HG03045 (cell line): Measurements from ENCODE around the gene CR1L.
A peak's percentile ranks its signal among the peaks of the same experiment; 100 is the strongest.
"Not testable (repeated sequence)": the region's sequence is repeated elsewhere in the genome, so short reads cannot be mapped to it uniquely, and the experiment has no call there.

Source experiments
- ATAC-seq: cut with Tn5 transposase; IDR thresholded peaks from one replicate; pipeline ENCODE4 v1.9.1; 2021; ENCODE audit warnings: mild to moderate bottlenecking, moderate library complexity; ENCODE audit not compliant: unreplicated experiment

CR1L gene

DNA sequence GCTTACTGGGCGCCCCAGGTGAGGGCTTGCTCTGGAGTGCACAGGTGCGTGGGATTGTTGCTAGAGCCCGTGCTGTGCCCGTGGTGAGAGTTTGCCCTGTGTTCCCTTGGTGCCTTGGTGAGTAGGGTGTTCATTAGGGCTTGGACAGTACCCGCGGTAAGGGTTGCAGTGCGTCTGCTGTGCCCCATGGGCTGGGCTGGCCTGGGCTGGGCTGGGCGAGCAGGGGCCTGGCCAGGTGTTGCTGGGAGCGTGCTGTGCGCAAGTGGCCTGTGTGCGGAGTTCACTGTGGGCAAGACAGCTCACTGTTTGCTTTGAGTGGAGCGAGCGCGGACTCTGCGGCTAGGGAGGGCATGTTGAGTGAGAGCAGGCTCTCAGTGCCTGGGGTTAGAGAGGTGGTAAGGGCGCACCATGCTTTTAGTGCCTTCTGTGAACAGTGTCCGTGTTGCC, 725 bp downstream of the CR1L start:
- no peak for ATAC-seq

DNA sequence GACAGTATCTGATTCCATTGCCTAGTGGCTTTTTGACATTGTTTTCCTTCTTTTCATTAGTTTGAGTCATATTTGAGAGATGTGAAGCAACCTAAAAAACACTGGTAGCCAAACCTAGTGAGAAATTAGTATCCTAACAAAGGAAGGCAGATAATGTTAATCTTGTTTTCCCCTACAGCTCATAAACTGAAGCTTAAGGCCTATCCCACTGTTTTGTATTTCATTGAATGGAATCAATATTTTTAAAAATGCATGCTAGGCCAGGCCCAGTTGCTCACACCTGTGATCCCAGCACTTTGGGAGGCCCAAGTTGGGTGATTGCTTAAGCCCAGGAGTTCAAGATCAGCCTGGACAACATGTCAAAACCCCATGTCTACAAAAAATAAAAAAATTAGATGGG, 1.2 kb downstream of the CR1L start:
- no peak for ATAC-seq

DNA sequence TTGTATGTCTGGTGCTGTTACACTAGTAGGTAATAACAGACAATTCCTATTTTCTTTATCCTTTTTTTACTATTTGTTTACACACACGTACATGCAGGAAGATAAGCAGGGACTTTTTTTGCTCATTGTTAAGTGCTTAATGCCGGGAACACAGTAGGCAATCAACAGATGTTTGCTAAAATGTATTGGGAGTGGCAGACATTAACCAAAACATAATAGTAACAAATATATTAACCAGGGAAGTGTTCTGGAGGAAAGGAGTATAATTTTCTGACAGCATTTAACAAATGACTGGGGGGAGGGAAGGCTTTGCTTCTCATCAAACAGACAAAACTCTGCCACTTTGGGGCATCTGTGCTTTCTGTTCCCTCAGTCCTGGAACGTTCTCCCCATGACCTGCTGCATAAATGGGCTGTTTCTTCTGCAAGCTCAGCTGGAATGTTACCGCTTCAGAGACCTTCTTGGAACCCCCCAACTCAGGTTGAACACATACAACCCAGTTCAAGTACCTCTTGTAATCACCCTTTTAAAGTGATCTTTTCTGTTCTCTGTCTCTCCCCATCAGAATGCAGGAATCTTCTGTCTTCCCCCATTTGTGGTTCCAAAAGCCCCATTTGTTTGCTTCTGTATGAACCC, 2.1 kb downstream of the CR1L start:
- ATAC-seq, result no peak

DNA sequence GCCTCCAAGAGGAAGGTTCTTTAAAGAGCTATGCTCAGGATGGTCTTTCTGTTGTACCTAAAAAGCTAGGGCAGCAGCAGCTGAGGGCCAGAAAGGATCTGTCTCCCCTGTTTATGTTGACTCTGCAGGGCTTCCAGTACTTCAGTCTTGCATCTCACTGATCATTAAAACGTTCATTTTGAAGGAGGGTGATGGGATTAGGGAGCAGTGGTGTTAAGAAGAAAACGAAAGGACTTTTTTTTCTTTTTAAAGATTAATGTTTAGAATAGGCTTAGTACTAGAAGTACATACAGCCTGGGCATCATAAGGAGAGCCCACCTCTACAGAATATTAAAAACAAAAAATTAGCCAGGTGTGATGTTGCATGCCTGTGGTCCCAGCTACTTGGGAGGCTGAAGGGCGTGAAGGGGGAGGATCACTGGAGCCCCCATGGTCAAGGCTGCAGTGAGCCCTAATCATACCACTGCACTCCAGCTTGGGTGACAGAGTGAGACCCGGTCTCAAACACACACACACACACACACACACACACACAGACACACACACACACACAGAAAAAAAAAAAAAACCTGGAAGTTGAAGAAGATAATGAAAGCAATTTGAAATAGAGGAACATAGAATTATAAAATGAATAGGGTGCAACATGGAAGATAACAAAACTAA, 2.9 kb downstream of the CR1L start:
- ATAC-seq, result no peak

DNA sequence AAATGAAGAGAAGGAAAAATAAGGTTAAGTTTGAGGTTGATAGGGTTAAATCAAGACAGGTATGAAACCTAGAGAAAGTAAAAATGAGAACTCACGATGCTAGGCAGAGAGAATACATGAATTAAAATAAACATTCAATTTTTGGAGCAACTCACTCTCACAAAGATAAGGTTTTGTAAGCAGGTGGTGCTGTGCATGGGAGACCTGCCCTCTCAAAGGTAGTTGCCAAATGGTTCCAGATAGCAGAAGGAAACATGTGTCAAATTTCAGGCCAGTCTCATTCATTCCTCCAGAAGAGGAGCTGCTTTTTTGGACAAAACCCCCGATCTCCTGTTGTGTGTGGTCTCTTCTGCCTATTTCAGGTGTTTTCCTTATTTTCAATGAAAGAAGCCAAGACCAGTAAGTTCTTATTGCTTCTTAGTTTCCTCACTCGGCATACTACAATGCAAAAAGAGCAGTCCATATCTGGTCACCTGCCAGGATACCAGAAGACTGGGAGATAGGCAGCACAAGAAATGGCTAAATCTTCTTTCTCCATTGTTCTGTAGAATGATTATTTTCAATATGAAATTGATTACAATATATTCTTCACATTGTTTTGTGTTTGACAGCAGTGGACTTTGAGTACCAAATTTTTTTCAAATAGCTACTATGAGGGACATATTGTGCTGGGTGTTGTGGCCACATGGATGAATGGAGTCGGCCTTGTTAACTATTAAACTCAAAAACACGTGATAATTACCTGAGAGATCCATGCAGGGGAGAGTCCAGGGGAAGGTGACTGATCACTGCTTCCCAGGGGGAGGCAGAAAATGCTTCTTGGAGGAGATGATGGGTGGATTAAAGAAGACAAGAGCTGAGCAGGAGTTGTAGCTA, 3.6 kb downstream of the CR1L start:
- no peak for ATAC-seq

DNA sequence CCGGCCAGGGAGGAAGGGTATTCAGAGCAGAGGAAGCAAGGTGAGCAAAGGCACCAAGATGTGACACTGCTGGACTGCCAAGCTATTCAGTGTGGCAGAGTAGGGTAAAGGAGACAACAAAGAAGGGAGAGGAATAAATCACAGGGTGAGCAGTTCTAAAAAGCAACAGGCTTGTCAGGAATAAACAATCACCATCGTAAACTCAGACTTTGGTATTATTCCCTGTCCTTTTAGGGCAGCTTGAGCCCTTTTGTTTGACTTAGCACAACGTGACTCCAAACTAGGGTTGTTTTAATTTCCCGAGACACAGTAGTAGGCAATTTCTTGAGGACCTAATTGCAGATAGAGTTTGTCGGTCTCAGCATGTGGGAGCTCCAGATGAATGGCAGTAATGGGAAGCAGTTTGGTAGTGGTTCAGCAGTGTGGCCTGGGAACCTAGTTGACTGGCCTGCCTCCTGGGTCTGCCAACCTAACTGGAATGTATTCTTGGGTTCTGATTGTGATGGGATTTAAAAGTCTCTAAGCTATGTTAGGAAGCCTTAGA, 4.3 kb downstream of the CR1L start:
- ATAC-seq, result no peak

DNA sequence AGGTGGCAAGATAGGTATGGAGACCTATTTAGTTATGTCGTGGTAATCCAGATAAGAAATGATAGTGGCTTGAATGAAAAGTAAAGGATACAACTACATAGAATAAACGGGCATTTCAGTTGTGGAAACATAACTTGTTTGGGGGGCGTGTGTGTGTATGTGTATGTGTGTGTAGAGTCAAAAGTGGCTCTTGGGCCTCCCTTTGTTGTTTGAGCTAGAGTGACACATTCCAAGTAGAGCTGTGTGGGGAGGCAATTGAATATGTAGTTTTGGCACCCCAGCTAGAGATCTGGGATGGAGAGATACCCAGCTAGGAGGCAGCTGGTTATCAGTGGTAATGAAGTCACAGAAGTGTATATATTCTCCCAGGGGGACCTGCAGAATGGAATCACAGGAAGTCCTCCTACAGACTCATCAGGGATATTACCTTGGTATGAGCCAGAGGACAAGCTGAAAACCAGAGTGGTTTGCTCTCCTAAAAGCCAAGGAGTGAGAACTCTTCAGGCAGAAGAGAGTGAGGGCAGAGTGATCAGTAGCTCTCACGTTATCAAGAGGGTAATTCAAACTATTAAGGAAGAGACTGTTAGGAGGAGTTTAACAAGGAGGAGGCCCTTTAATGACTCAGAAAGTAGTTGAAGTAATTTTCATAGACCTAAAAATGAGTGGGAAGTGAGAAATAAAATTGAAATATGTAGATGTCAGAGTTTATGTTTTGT, 5.1 kb downstream of the CR1L start:
- ATAC-seq, result no peak

DNA sequence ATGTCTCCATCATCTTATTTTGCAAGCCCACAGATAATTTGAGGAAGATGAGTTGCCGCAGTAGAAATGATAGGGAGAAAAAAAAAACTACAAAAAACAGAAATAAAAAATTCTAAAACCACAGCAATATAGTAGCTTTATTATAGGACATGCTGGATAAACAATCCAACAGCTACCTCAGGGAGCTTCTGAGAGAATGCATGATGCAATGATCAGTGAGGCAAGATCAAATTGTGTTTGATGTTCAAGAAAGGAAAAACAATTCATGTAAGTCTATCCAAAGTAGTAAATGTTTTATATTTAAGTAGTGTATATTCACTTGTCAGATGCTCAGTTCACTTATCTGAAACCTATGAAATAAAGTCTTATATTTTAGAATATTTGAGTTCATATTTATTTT, 6.7 kb downstream of the CR1L start:
- ATAC-seq, result no peak

DNA sequence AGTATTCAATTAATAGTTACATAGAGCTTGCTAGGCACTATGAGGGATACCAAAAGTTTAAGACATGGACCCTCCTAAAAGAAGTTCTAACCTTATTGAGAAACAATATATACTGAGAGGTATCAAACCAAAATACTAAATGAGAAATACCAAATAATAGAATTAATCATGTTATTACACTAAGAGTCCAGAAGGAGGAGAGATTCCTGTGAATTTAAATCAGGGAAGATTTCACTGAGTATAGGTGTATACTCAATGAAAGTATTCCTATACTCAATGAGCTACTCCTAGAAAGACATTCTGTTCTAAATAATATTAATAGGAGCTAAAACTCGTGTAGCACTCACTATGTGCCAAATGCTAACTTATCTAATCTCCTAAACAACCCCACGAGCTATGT, 9.4 kb downstream of the CR1L start:
- ATAC-seq, result no peak

DNA sequence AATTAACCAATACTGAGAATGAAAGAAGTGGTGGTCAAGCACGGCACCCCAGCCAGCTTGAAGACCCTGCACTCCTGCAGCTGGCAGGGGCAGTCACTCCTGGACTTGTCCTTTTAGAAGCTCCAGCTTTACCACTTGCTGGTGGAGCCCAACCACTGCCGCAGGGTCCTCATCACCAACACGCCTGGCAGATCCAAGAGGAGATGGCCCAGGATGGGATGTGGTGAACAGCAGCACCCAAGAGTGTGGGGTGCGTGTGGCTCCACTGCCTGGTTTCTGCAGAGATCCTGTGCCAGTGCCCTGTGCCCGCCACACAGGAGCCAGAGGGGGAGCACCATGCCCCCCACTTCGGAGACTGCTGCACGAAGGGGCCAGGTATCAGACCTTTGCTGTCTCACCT, 13.5 kb downstream of the CR1L start:
- no peak for ATAC-seq

DNA sequence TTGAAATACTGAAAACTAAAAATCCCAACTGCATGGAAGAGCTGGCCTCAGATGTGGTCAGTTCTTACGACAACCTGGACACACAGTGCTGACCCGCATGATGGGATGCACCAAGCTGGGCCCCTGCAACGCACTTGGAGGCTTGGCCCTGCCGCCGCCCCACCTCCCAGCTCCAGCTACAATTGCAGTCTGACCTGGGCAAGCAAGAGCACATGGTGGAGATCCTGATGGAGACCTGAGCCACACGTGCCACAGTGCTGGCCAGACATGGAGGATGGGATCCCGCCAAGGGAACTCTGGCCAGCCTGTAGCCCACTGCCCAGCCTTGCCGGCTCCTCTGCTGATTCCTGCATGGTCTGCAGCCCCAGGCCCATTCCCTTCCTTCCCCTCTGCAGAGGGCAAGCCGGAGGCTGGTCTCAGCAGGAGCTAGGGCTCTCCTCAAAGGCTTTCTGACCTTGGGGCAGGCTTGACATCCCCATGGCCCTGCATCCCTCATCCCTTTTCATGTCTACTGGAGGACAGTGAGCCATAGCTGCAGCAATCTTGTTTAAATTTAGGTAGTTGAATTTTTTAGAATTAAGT, 14.1 kb downstream of the CR1L start:
- ATAC-seq, result no peak

DNA sequence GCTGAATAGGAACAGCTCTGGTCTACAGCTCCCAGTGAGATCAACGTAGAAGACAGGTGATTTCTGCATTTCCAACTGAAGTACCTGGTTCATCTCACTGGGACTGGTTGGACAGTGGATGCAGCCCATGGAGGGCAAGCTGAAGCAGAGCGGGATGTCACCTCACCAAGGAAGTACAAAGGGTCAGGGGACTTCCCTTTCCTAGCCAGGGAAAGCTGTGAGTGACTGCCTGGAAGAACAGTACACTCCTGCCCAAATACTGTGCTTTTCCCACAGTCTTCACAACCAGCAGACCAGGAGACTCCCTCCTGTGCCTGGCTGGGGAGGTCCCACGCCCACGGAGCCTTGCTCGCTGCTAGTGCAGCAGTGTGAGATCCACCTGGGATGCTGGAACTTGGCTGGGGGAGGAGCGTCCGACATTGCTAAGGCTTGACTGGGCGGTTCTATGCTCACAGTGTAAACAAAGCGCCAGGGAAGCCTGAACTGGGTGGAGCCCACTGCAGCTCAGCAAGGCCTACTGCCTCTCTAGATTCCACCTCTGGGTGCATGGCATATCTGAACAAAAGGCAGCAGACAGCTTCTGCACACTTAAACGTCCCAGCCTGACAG, 14.7 kb downstream of the CR1L start:
- no peak for ATAC-seq

DNA sequence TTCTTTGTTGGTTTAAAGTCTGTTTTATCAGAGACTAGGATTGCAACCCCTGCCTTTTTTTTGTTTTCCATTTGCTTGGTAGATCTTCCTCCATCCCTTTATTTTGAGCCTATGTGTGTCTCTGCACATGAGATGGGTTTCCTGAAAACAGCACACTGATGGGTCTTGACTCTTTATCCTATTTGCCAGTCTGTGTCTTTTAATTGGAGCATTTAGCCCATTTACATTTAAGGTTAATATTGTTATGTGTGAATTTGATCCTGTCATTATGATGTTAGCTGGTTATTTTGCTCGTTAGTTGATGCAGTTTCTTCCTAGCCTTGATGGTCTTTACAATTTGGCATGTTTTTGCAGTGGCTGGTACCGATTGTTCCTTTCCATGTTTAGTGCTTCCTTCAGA, 16.5 kb downstream of the CR1L start:
- not testable (repeated sequence) for ATAC-seq

DNA sequence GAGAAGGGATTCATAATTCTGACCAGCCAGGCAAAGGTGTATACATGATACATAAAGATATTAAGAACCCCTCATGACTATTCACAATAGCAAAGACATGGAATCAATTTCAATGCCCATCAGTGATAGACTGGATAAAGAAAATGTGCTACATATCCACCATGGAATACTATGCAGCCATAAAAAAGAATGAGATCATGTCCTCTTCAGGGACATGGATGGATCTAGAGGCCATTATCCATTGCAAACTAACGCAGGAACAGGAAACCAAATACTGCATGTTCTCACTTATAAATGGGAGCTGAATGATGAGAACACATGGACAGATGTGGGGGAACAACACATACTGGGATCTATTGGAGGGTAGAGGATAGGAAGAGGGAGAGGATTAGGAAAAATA, 21.4 kb downstream of the CR1L start:
- ATAC-seq, result no peak

DNA sequence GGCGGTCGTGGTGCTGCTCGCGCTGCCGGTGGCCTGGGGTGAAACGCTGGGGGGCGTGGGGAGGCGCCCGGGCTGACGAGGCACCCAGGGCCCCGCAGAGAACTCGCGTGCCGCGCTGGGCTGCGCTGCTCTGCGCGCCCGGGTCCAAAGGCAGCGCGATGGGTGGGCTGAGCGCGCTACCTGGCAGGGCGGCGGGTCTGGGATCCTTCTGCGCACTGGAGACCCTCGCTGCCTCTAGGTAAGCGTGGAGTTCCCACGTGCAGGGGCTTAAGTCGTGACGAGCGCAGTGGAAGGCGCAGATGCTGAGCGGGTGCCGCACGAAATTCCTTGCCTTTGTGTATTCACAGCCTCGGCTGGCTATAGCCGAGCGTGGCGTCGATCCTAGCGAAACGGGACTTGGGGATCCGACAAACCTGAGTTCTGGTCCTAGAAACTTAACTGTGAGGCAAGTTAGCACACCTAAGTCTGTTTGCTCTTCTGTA, 24.6 kb downstream of the CR1L start:
- no peak for ATAC-seq

DNA sequence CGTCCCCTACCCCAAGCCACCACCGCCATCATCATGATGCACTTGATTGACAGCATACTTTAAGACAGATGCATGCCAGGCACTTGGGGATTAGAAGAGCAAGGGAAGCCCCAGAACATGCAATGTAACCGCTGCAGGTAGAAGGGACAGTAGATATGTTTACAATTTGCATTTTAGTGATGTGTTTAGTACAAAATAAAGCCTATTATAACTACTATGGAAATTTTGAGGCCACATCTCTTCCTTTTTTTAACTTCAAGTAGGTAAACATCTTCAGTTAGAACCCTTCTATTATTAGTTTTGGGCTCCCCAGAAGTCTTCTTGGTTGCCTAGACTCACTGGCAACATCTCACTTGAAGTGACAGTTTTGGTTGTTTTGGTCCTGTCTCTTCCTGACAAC, 25.3 kb downstream of the CR1L start:
- ATAC-seq, result peak; percentile 78

DNA sequence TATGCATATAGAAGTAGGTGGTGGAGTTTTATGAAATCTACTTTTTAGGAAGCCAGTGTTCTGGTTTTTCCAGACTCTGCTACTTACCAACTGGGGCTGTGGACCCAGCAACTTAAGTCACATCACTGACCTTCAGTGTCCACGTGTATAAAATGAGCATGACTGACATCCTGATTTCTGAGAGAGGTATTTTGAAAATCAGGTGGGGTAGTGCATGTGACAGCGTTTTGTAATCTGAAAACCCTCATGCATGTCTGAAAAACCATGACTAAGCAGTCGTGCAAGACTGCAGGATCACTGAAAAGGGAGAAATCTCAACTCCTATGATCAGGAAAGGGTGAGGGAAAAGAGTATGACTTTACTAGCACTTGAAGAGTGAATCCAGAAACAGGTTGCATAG, 26.1 kb downstream of the CR1L start:
- ATAC-seq, result no peak

DNA sequence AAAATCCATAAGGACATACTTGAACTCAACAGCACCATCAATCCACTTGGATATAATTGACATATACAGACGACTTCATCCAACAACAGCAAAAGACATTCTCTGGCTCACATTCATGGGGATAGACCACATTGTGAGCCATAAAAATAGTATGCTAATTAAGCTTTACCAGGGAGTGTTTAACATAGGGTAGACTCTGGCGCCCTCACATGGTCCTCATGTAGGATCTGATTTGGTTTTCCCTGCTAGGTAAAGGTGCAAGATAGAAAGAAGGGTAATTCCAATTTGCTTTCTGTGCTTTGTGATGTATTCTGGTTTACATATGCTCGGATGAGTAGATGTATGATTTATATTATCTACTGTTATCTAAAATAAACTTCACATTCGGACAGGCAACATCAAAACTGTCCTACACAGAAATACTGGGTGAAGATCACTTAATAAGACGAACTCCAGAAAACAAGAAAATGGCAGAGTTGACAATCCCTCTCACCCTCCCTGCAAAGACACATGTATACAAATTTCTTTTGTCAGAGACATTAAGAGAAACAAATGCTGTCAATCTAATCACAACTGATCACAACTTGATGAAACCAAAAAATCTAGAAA, 27.7 kb downstream of the CR1L start:
- ATAC-seq, result no peak

DNA sequence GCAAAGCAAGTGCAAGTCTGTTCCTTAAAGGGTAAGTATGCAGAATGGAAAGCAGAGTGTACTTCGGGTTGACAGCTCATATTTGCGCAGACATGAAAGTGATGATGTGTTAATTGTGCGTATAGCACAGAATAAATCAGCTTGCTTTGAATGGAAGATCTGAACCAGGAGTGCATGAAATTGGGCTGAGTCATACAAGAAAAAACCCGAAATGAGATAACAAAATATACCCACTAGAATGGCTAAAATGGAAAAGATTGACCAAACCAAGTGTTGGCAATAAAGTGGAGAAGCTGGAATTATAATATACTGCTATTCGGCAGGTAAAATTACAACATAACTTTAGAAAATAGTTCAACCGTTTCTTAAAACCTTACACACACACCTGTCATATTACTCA, 28.5 kb downstream of the CR1L start:
- no peak for ATAC-seq

DNA sequence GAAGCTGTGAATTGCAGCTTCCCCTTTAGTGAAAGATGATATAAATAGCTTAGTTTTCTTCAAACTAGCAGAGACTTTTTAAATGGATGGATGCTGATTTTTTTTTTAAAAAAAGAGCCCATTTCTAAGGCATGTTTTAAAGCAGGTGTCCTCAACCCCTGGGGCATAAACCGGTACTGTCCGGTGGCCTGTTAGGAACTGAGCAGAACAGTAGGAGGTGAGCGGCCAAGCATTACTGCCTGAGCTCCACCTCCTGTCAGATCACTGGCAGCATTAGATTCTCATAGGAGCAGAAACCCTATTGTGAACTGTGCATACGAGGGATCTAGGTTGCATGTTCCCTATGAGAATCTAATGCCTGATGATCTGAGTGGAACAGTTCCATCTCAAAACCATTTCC, 31.2 kb downstream of the CR1L start:
- ATAC-seq, result no peak
